ENCODE results near the gene MST1. TPM values are rescaled to one million over a fixed set of nuclear protein-coding genes. Genes with fewer than 3 reads are reported as not detected.

Gene MST1
- total RNA-seq, 4 donors from 2014 or later: 16.7 to 83.4 (median 21.9) TPM

GRCh38 chr3:49641921-49642707 lies 47.2 kb downstream of the MST1 start:
- Histone ChIP-seq H3K36me3 (no peaks in the 10 kb centered on the region), H3K4me1 (peaks cover 6% of the 10 kb centered on the region), H3K27ac (no peak overlapping the region), H3K9me3 (no peaks in the 10 kb centered on the region), H3K27me3 (no peaks in the 10 kb centered on the region), H3K4me3 (no peak overlapping the region)
- TF ChIP-seq CTCF (IDR thresholded peaks at IDR 0.05) (no peak), POLR2A (IDR thresholded peaks at IDR 0.05) (no peak), POLR2AphosphoS5 (IDR thresholded peaks at IDR 0.05) (no peak), EP300 (IDR thresholded peaks at IDR 0.05) (no peak)
- no peak for DNase-seq (ENCODE audit: low spot score in 2 of 2)
- WGBS: 97% methylated on average over 7 of the region's 14 CpGs

DNA sequence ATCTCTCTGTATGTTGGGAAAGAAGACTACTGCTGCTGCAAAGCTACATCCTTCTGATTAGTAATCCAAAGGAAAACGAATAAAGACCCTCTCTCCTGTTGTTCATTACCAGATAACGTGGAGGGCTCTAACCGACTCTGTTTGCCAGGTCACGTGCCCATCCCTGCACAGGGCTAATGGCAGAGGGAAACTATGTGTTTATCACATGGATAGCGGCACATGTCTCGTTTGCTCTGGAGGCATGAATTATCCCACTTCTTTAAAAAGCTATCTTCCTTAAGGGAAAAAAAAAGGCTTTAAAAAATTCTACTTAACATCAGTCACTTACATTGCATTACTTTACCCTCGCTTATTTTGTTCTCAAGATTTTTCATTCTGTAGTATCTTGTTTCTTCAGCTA lies 48.0 kb downstream of the MST1 start:
- WGBS: 72% methylated on average over 7 of the region's 7 CpGs

GRCh38 chr3:49639551-49639950 lies 49.7 kb downstream of the MST1 start:
- Histone ChIP-seq H3K9me3 (no peaks in the 10 kb centered on the region), H3K4me1 (peaks cover 6% of the 10 kb centered on the region), H3K27me3 (no peaks in the 10 kb centered on the region), H3K36me3 (no peaks in the 10 kb centered on the region), H3K4me3 (no peak overlapping the region), H3K27ac (no peak overlapping the region)
- WGBS: 60% methylated on average over 1 of the region's 2 CpGs
- no peak for DNase-seq (ENCODE audit: low spot score in 2 of 2)
- no peak for TF ChIP-seq POLR2AphosphoS5 (IDR thresholded peaks at IDR 0.05)

More for the DNA sequence above, 48.0 kb downstream of the MST1 start:
- H3K4me3 ChIP-seq: no peak overlapping the region
- peaks cover 6% of the 10 kb centered on the region for H3K4me1 ChIP-seq
- TF ChIP-seq CTCF (IDR thresholded peaks at IDR 0.05) (no peak), EP300 (IDR thresholded peaks at IDR 0.05) (no peak), POLR2A (IDR thresholded peaks at IDR 0.05) (no peak), POLR2AphosphoS5 (IDR thresholded peaks at IDR 0.05) (no peak)
- H3K27me3 ChIP-seq: no peaks in the 10 kb centered on the region
- H3K27ac ChIP-seq: no peak overlapping the region
- DNase-seq (ENCODE audit: low spot score in 2 of 2): no peak
- no peaks in the 10 kb centered on the region for H3K9me3 ChIP-seq
- H3K36me3 ChIP-seq: no peaks in the 10 kb centered on the region

GRCh38 chr3:49638445-49638844 lies 50.8 kb downstream of the MST1 start:
- no peak for DNase-seq (ENCODE audit: low spot score in 2 of 2)
- peaks cover 6% of the 10 kb centered on the region for H3K4me1 ChIP-seq
- H3K4me3 ChIP-seq: no peak overlapping the region
- H3K9me3 ChIP-seq: no peaks in the 10 kb centered on the region
- TF ChIP-seq POLR2A (IDR thresholded peaks at IDR 0.05) (no peak), POLR2AphosphoS5 (IDR thresholded peaks at IDR 0.05) (no peak), EP300 (IDR thresholded peaks at IDR 0.05) (no peak)
- 38% methylated on average over 8 of the region's 8 CpGs for WGBS
- no peaks in the 10 kb centered on the region for H3K36me3 ChIP-seq
- H3K27ac ChIP-seq: no peak overlapping the region
- no peaks in the 10 kb centered on the region for H3K27me3 ChIP-seq

DNA sequence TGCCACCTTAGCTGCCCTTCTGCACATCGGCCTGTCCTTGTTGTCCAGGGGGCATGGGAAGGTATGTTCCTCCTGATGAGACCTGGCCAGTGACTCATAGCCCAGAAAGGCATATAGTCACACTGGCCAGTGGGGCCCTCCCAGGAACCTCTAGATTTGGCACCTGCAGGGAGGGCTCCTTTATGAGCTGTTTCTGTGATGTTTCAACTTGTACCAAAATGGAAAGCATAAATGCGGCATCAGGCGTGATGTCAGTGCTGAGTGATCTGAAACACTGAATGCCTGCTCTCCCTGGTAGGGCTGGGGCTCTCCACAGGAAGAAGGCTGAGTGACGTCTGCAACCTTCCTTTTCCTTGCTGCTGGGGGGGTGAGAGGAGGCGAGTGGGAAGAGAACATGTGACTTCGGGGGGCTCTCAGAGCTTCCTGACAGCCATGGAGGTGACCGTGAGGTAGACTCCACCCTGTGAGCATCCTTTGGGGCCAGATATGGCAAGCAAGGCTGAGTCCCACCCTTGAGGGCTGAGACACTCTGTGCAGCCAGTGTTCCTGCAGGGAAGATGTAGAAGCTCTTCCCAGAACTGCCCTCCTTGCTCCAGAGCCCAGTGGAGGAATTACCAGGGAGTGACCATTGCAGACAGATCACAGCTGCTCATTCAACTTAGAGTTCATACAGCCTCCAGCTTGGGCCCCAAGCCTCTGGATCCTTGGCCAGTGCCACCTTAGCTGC lies 52.2 kb downstream of the MST1 start:
- Histone ChIP-seq H3K4me1 (peaks cover 6% of the 10 kb centered on the region), H3K27me3 (no peaks in the 10 kb centered on the region), H3K4me3 (no peak overlapping the region), H3K36me3 (no peaks in the 10 kb centered on the region), H3K27ac (no peak overlapping the region), H3K9me3 (no peaks in the 10 kb centered on the region)
- no peak for DNase-seq (ENCODE audit: low spot score in 2 of 2)
- no peak for TF ChIP-seq CTCF (IDR thresholded peaks at IDR 0.05)
- TF ChIP-seq POLR2A (IDR thresholded peaks at IDR 0.05): no peak
- TF ChIP-seq POLR2AphosphoS5 (IDR thresholded peaks at IDR 0.05): no peak
- no peak for TF ChIP-seq EP300 (IDR thresholded peaks at IDR 0.05)
- WGBS: 66% methylated on average over 6 of the region's 7 CpGs

DNA sequence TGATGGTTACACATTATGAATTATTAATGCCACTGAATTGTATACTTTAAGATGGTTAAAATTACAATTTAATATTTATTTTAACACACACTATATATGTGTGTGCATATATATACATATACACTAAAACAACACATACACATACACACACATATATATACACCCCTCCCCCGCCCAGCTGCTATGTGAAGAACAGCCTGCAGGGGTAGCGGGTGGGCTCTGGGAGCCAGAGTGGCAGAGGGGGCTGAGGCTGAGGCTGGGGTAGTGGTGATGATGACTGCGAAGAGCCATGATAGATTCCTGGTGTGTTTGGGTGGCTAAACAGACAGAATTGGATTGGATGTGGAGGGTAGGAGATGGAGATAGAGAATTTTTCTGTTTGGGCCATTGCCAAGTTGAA lies 54.5 kb downstream of the MST1 start:
- H3K4me1 ChIP-seq: peaks cover 6% of the 10 kb centered on the region
- DNase-seq (ENCODE audit: low spot score in 2 of 2): no peak
- H3K27me3 ChIP-seq: no peaks in the 10 kb centered on the region
- H3K36me3 ChIP-seq: no peaks in the 10 kb centered on the region
- no peak overlapping the region for H3K4me3 ChIP-seq
- 82% methylated on average over 3 of the region's 3 CpGs for WGBS
- no peaks in the 10 kb centered on the region for H3K9me3 ChIP-seq
- H3K27ac ChIP-seq: no peak overlapping the region
- no peak for TF ChIP-seq CTCF (IDR thresholded peaks at IDR 0.05)
- TF ChIP-seq EP300 (IDR thresholded peaks at IDR 0.05): no peak
- no peak for TF ChIP-seq POLR2AphosphoS5 (IDR thresholded peaks at IDR 0.05)

All from suprapubic skin (tissue), 4 donors.